ENCODE data around the gene KCNE4. TPM values are rescaled to one million over a fixed set of nuclear protein-coding genes. Genes with fewer than 3 reads are reported as not detected.

KCNE4 gene
- total RNA-seq, 1 experiment from 2014 or later = not detected

DNA sequence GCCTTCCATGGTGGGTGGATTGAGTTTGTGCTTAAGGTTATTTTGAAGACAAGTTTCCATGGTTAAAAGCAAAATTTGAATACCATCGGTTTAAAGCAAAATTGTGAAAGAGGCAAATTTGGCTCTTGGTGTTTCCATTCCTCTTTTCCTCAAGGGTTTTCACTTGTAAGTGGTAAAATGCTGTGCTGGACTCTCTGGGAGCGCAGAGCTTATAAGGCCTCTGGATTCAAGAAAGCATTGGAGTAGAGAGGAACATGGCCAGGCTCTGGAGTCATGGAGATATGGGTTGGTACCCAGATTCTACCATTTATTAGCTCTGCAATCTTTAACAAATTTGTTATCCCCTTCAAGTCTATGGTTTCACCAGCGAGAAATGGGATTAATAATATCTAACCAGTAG, 17.5 kb downstream of the KCNE4 start:
- no peaks in the 10 kb centered on the region for H3K36me3 ChIP-seq (ENCODE audit: low read depth, low read length)
- H3K4me1 ChIP-seq (ENCODE audit: insufficient read depth, low read length) = no peaks in the 10 kb centered on the region
- H3K27ac ChIP-seq (ENCODE audit: low read length) = no peak overlapping the region
- intact Hi-C loops (cut with micrococcal nuclease) = no loop called here
- H3K4me2 ChIP-seq (ENCODE audit: low read length) = no peak overlapping the region
- no peaks in the 10 kb centered on the region for H3F3A ChIP-seq (ENCODE audit: low read length, unreplicated experiment)
- BruUV-seq (replicated peaks) = no TSS peak
- H3K27me3 ChIP-seq (ENCODE audit: low read length) = peaks cover 25% of the 10 kb centered on the region
- no peaks in the 10 kb centered on the region for H3K9me3 ChIP-seq (ENCODE audit: low read length)
- ATAC-seq (no peak), DNase-seq (no peak)
- ChIA-PET CTCF (no interaction called here), POLR2A (ENCODE audit: unreplicated experiment) (no interaction called here)
- H3K4me3 ChIP-seq (ENCODE audit: low read length) = no peak overlapping the region
- TF ChIP-seq, protein P1, sequence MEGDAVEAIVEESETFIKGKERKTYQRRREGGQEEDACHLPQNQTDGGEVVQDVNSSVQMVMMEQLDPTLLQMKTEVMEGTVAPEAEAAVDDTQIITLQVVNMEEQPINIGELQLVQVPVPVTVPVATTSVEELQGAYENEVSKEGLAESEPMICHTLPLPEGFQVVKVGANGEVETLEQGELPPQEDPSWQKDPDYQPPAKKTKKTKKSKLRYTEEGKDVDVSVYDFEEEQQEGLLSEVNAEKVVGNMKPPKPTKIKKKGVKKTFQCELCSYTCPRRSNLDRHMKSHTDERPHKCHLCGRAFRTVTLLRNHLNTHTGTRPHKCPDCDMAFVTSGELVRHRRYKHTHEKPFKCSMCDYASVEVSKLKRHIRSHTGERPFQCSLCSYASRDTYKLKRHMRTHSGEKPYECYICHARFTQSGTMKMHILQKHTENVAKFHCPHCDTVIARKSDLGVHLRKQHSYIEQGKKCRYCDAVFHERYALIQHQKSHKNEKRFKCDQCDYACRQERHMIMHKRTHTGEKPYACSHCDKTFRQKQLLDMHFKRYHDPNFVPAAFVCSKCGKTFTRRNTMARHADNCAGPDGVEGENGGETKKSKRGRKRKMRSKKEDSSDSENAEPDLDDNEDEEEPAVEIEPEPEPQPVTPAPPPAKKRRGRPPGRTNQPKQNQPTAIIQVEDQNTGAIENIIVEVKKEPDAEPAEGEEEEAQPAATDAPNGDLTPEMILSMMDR (conservative IDR thresholded peaks at IDR 0.05; ENCODE audit: low read depth, low read length) = no peak
- no peak for TF ChIP-seq EZH2 (IDR thresholded peaks at IDR 0.05; ENCODE audit: low read length, unreplicated experiment)
- TF ChIP-seq EZH2phosphoT487 (IDR thresholded peaks at IDR 0.05; ENCODE audit: borderline replicate concordance, low read length) = no peak
- no peak overlapping the region for H3K9ac ChIP-seq (ENCODE audit: low read length)
- no peaks in the 10 kb centered on the region for H3K79me2 ChIP-seq (ENCODE audit: low read length)
- H2AFZ ChIP-seq (ENCODE audit: low read length) = no peak overlapping the region
- no peaks in the 10 kb centered on the region for H3K9me2 ChIP-seq (replicated peaks; ENCODE audit: low read length)
- no peaks in the 10 kb centered on the region for H4K20me1 ChIP-seq (ENCODE audit: low read length)

DNA sequence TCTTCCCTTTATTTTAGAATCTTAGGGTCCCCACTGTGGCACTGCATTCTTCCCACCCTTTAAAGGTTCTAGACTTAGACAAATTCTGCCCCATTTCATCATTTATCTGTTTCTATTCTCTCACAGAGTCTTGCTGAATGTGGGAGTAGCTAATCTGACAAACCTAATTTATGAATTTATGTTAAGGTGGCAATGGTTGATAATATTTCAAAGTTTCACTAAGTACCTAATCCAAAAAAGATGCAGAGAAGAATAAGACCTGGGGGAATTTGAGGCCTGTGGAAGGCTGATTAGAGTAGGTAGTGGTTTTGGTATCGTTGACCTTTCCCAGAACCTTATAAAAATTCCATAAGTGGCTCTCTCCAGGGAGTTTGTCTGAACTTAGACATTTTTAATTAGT, 18.0 kb downstream of the KCNE4 start:
- ATAC-seq (no peak), DNase-seq (no peak)
- H3K4me2 ChIP-seq (ENCODE audit: low read length) = no peak overlapping the region
- peaks cover 25% of the 10 kb centered on the region for H3K27me3 ChIP-seq (ENCODE audit: low read length)
- no peak overlapping the region for H3K9ac ChIP-seq (ENCODE audit: low read length)
- no peak overlapping the region for H3K4me3 ChIP-seq (ENCODE audit: low read length)
- H3K9me2 ChIP-seq (replicated peaks; ENCODE audit: low read length) = no peaks in the 10 kb centered on the region
- BruUV-seq (replicated peaks) = no TSS peak
- no peaks in the 10 kb centered on the region for H3K9me3 ChIP-seq (ENCODE audit: low read length)
- POLR2A ChIA-PET (ENCODE audit: unreplicated experiment) = no interaction called here
- H3K27ac ChIP-seq (ENCODE audit: low read length) = no peak overlapping the region
- CTCF ChIA-PET = no interaction called here
- intact Hi-C loops (cut with micrococcal nuclease) = no loop called here
- no peaks in the 10 kb centered on the region for H3K79me2 ChIP-seq (ENCODE audit: low read length)
- TF ChIP-seq EZH2 (IDR thresholded peaks at IDR 0.05; ENCODE audit: low read length, unreplicated experiment) (no peak), EZH2phosphoT487 (IDR thresholded peaks at IDR 0.05; ENCODE audit: borderline replicate concordance, low read length) (no peak)
- TF ChIP-seq, protein P1 (conservative IDR thresholded peaks at IDR 0.05; ENCODE audit: low read depth, low read length) = no peak
- H3F3A ChIP-seq (ENCODE audit: low read length, unreplicated experiment) = no peaks in the 10 kb centered on the region
- H2AFZ ChIP-seq (ENCODE audit: low read length) = no peak overlapping the region
- no peaks in the 10 kb centered on the region for H3K4me1 ChIP-seq (ENCODE audit: insufficient read depth, low read length)
- H3K36me3 ChIP-seq (ENCODE audit: low read depth, low read length) = no peaks in the 10 kb centered on the region
- no peaks in the 10 kb centered on the region for H4K20me1 ChIP-seq (ENCODE audit: low read length)

DNA sequence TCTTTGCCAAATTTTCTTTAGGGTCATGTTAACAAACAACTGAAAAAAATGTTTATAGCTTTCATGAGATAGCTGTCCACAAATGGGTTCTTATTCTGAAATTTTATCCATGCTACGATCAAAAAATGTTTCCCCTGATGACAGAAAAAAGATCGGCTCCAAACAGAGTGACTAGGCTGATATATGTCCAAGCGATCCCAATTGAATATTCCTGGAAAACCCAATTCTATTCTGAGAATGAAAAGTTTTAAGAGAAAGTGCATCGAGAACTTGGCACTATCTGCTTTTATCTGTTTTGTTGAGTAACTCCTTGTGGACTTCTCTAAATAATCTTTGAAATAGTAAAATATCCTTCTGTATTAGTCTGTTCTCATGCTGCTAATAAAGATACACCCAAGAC, 19.1 kb downstream of the KCNE4 start:
- H3K27me3 ChIP-seq (ENCODE audit: low read length) = peaks cover 14% of the 10 kb centered on the region
- H3K4me1 ChIP-seq (ENCODE audit: insufficient read depth, low read length) = no peaks in the 10 kb centered on the region
- H3K4me2 ChIP-seq (ENCODE audit: low read length) = no peak overlapping the region
- no peak for DNase-seq
- H3K36me3 ChIP-seq (ENCODE audit: low read depth, low read length) = no peaks in the 10 kb centered on the region
- no peaks in the 10 kb centered on the region for H3K9me3 ChIP-seq (ENCODE audit: low read length)
- ChIA-PET CTCF (no interaction called here), POLR2A (ENCODE audit: unreplicated experiment) (no interaction called here)
- no peak for ATAC-seq
- H2AFZ ChIP-seq (ENCODE audit: low read length) = no peak overlapping the region
- H3F3A ChIP-seq (ENCODE audit: low read length, unreplicated experiment) = no peaks in the 10 kb centered on the region
- no peak overlapping the region for H3K9ac ChIP-seq (ENCODE audit: low read length)
- H3K27ac ChIP-seq (ENCODE audit: low read length) = no peak overlapping the region
- H3K4me3 ChIP-seq (ENCODE audit: low read length) = no peak overlapping the region
- H3K79me2 ChIP-seq (ENCODE audit: low read length) = no peaks in the 10 kb centered on the region
- H4K20me1 ChIP-seq (ENCODE audit: low read length) = no peaks in the 10 kb centered on the region
- intact Hi-C loops (cut with micrococcal nuclease) = no loop called here
- BruUV-seq (replicated peaks) = no TSS peak
- H3K9me2 ChIP-seq (replicated peaks; ENCODE audit: low read length) = no peaks in the 10 kb centered on the region
- TF ChIP-seq EZH2 (IDR thresholded peaks at IDR 0.05; ENCODE audit: low read length, unreplicated experiment) (no peak), EZH2phosphoT487 (IDR thresholded peaks at IDR 0.05; ENCODE audit: borderline replicate concordance, low read length) (no peak)
- TF ChIP-seq, protein P1 (conservative IDR thresholded peaks at IDR 0.05; ENCODE audit: low read depth, low read length) = no peak

All from PC-3 (cell line).